HG03196 (cell line): ENCODE measurements around the gene ISCA1.
"Not testable (repeated sequence)": the region's sequence is repeated elsewhere in the genome, so short reads cannot be mapped to it uniquely, and the experiment has no call there.

Experiments
- ATAC-seq: cut with Tn5 transposase; IDR thresholded peaks from one replicate; pipeline ENCODE4 v1.9.1; 2021; ENCODE audit not compliant: unreplicated experiment

The ISCA1 gene

GRCh38 chr9:86282077-86282978 lies at the start of gene ISCA1:
Gene ISCA1, minus strand, starts transcription at chr9:86282538. Its CDS starts 80 bp downstream, at chr9:86282458.
- ATAC-seq = peak; percentile 81

- ATAC-seq = no peak
Measured at GRCh38 chr9:86330186-86330585, 47.8 kb upstream of the ISCA1 start.

- ATAC-seq = no peak
Measured at GRCh38 chr9:86329649-86330048, 47.3 kb upstream of the ISCA1 start.

GRCh38 chr9:86328156-86328555 lies 45.8 kb upstream of the ISCA1 start:
- ATAC-seq = no peak

DNA sequence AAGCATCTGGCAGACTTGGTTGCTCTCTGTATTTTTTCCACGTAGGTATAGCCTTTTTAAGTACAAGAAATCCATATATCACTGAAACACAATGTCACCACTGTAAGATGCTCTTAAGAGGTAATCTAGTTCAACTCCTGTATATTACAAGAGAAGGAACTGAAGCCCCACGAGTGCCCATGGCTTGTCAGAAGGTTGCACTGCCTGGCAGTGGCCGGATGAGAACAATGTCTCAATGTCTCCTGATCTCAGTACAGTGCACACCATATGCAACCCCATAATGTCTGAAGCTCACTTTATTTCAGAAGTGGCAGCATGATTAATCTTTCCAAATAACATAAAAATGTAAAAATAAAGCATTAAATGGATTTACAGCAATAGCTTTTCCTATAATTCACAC lies 44.2 kb upstream of the ISCA1 start:
- no peak for ATAC-seq

- no peak for ATAC-seq
Measured at GRCh38 chr9:86324901-86325300, 42.6 kb upstream of the ISCA1 start.

- no peak for ATAC-seq
Measured at GRCh38 chr9:86324308-86324707, 42.0 kb upstream of the ISCA1 start.

- no peak for ATAC-seq
Measured at GRCh38 chr9:86322973-86323644, 40.8 kb upstream of the ISCA1 start.

GRCh38 chr9:86321373-86321772 lies 39.0 kb upstream of the ISCA1 start:
- no peak for ATAC-seq

GRCh38 chr9:86318187-86318586 lies 35.8 kb upstream of the ISCA1 start:
- no peak for ATAC-seq

GRCh38 chr9:86315078-86315477 lies 32.7 kb upstream of the ISCA1 start:
- no peak for ATAC-seq

DNA sequence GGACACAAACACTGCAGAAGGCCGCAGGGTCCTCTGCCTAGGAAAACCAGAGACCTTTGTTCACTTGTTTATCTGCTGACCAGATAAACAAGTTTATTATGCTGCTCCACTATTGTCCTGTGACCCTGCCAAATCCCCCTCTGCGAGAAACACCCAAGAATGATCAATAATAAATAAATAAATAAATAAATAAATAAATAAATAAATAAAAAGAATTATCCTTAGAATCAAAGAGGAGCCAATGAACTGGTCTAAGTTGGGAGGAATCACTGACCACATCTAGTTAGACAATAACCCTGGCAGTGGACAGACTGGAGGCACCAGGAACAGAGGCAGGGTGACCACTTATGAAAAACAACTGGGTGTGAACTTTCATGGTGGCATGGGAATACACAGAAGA lies 30.6 kb upstream of the ISCA1 start:
- not testable (repeated sequence) for ATAC-seq

- ATAC-seq = no peak
Measured at GRCh38 chr9:86308687-86309086, 26.3 kb upstream of the ISCA1 start.

DNA sequence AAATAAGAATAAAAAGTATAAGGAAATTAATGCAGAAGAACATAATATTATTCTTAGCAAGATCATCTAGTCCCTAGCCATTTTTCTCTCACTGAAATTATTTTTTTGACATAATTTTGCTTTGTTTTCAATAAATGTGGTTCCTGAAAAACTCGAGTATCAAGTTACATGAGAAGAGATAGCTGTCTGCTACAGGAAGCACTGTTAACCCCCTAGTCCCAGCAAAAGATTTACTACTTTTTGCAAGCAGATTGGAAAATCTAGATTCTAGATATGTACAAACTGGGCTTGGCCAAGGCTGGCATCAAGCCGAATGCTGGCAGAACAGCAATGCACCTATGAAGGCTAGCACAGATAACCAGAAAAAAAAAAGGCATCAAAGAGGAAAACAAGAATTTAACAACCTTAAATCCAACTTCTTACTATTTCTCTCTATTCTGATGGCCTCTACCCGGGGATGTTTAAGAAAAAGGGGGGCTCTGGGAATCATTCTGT lies 21.9 kb upstream of the ISCA1 start:
- ATAC-seq = no peak

DNA sequence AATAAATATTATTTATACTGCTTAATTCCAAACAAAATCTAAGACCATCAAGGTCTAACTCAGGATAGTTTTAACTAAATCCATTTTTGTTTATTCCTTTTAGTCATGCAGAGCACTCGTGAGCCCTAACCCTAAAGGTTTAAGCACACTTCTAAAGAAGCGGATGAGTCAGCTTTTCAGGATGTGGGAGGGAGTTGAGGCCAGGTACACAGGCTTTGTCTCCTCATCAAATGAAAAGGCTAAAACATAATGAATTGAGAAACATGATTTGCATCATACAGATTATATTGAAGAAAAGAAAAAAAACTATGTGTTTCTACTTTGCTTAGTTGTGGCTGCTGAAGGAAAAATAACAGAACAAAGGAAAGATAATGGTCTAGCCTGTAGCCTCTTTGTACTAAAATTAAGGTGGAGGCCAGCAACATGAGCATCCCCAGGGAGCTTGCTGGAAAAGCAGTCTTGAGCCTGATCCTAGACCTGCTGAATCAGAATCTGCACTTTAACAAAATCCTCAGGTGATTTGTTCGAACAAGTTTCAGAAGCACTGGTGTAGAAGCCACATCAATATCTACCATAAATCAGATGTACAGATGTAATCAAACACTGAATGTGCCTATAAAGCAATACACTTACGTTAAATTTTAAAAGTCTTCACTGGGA lies 21.1 kb upstream of the ISCA1 start:
- ATAC-seq = no peak

DNA sequence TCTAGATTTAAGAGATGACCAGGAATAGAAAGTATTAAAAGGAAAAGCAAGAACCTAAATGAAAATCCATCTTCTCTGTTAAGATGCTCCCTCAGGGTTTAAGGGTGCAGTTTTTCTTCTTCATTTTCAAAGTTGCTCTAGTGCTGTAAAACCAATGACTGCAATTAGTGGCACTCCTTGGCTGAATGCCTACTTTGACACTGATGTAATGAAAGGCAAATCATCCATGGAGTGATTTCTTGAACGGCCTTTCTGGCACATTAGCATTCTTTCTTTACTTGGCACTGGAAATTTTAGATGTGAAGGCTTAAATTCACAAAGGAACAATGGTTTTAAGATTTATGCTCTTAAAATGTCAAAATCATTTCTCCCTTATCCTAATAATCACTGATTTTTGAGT lies 19.3 kb upstream of the ISCA1 start:
- no peak for ATAC-seq

DNA sequence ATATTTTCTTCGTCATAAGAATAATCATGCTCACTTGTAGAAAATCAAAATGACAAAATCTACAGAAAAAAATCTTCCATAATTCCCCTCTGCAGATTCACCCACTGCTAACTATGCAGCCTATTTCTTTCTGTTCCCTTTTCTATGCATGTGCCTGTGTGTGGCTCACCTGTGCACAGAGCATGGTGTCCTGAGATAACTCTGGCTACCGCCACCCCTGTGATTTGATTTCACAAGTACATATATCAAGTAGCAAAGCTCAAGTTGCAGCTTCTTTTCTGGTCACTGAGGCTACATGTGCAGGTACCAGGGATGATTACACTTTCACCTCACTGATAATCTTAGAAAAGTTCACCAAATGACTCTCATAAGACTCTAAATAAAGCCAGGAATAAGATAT lies 18.4 kb upstream of the ISCA1 start:
- no peak for ATAC-seq

GRCh38 chr9:86298873-86299272 lies 16.5 kb upstream of the ISCA1 start:
- ATAC-seq = no peak

DNA sequence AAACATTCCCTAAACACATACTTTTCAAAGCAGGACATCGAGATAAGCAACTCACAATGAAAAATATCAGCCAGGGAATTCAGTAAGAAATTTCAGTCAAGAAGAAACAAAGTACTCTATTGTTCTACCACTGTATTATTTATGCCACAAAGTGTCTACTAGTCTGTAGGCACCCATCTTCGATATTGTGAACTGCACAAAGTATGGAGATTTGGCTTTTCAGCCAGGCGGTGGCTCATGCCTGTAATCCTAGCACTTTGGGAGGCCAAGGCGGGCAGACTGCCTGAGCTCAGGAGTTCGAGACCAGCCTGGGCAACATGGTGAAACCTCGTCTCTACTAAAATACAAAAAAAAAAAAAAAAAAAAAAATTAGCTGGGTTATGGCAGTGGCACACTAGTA lies 8.0 kb upstream of the ISCA1 start:
- not testable (repeated sequence) for ATAC-seq

DNA sequence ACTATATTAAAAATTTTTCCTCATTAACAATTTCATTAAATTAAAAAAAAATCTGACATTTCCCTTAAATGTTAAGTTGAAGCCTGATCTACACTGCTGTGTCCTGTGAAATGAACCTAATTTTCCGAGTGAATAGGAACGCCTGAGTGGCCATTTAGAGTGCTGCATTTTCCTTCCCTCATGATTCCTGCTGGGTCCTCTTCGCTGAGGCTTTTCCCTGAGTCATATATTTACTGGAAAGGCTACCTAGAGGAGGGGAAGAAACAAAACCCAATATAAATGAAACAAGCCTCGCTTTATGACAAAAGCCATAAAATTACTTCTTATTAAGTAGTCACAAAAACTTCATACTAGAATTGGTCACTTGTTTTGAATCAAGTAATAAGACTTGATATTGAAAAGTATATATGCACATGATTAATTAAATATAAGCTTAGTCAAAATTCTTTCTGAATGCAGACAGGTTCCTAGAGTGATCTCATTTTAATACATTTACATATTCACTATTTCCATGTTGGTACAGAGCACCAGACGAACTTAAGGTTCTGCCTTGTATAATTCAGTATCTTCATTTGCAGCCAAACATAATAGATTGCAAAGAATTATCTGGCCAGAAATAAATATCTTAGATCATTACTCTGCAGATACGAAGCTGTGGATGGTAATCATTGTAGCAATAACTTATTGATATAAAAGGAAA lies 6.3 kb upstream of the ISCA1 start:
- ATAC-seq = no peak

DNA sequence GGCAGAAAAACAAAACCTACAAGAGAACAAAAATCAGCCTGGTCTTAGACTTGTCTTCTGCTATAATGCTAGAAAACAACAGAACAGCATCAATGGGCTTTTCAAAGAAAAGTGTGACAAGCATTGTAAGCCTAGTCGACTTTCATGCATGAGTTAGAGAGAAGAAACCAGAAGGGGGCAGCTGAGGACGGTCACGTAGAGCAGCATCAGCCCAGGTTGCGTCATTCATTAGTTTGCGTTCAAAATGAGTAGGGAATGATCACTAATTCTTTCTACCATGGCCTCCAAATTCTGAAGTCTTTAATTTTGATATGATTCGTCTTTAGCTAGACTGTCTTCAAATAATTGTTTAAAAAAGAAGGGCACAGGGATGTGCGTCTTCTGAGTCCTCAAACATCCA lies 4.7 kb upstream of the ISCA1 start:
- ATAC-seq = no peak
